Measurements from ENCODE around the gene MAP4K5.
"Not testable (repeated sequence)": the region's sequence is repeated elsewhere in the genome, so short reads cannot be mapped to it uniquely, and the experiment has no call there.

MAP4K5 gene

DNA sequence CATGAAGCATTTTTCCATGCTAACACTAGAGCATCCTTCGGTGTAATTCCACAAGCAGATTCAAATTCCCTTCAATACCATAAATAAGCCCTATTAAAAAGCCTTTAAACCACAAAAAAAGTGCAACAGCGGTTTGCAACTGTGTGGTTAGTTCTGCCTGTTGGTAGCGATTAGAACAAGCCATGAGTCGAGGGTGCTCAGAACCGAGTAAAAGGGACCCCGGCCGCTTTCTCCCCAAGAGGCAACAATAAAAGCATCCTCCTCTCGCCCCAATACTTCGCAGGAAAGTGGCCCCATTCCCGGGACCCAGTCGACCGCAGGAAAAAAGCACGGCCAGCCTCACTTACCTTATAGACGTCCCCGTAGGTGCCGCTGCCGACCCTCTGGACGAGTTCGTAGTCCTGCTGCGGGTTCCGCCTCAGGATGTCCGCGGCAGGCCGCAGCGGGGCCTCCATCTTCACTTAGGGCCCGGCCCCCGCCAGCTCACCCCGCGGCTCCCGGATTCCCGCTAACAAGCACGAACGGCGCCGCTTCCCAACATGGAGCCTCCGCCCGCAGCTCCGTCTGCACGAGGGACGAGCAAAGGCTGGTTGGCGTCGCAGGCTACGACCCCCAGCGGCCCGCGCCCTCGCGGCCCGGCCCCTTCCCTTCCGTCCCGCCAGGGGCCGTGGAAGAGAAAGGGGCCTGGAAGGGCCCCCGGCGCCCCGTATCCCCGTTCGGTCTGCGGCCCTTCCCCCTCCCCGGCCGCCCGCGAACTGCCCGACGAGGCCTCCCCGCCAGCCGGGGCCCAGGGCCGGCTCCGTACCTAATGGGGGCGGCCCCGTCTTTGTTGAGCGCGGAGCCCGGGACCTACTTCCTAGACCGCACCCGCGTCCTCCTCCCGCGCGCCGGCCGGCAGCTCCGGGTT lies 521 bp downstream of the MAP4K5 start:
- DNase-seq: no peak

DNA sequence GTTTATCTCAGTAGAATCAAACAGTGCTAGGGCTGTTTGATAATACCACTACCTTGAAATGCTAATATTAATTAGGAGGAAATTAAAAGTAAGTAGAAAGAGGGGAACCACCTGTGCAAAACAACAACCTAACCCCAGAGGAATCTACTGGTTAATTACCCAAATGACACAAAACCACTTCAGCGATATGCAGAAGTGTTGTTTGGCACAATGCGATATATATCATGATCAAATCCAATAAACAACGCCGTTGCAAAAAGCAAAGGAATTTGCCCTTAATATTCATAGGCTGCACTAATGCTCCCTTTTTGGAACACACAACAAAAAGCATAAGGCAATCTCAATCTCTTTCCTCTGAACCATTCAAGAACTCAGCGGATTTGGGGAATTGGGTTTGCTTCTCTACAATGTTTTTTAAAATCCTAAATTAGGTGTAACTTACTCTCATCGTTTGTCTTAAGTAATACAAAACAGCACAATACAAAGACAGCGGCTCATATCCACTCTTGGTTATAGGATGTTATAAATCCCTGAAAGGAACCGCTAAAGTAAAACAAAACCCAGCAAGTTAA lies 1.5 kb downstream of the MAP4K5 start:
- no peak for DNase-seq

DNA sequence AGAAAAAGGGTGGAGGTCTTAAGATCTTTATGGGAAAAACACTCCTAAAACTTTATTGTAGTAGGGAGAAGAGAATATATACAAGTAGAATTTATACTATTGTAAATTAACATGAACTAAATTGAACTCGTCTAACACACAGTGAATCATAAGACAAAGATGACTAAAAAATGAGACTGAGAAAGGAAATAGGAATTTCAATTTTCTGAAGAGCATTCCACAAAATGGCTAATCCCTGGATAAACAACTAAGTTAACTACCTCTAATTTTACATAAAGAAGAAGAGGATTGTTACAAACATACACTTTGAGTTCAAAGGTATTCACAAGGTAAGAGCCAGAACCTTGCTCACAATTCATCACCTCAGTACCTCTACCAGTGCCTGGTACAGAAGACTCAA lies 2.0 kb downstream of the MAP4K5 start:
- no peak for DNase-seq

GRCh38 chr14:50529288-50530179 lies 2.8 kb downstream of the MAP4K5 start:
- no peak for DNase-seq

DNA sequence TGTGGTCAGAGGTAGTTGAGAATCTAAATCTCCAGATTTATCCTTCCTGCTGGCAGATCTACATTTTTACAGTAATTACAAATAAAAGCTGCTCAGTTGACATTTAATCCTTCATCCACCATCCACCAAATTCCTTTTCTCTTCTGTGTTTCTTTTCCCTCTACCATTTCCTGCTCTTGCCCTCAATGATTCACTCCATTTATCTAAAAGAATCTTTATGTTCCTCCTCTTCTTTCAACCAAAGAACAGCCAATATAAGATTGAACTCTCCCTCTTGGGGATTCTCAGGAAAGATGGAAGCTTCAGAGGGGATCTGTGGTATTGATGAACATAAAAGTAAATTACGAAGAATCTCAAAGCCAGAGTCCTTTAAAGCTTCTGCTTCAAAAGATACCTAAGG lies 4.4 kb downstream of the MAP4K5 start:
- no peak for DNase-seq

DNA sequence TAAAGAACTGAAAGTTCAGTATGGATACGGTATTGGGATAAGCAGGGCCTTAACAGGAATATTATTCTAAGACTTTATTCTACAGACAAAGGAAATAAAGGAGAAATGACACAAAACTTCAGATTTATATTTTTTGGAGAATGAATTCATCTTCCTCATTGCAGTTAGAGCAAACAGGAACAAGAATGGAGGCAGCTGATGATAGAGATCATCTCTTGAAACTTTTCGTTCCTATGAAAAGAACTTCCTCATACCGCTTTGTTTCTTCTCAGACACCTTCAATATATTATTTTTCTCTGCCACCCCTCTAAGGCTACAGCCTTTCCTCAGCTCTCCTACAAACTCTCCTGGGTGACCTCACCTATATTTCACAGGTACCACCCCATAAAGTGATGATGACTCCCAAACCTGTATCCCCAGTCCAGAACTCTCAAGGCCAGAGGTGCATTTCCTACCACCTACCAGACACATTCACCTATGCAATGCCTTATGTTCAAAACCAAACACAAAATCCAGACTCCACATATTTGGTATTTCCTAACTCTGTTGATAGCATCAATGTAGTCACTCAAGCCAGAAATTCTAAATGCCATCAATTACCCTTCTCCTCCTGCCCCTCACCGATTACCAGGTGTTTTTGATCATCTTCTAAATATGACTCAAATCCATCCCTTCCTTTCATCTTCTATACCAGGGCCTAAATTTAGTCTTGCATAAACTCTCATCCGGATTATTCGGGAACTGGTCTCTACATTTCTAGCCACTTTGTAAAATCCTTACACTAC lies 7.4 kb downstream of the MAP4K5 start:
- no peak for DNase-seq

GRCh38 chr14:50524060-50524459 lies 8.3 kb downstream of the MAP4K5 start:
- DNase-seq: no peak

DNA sequence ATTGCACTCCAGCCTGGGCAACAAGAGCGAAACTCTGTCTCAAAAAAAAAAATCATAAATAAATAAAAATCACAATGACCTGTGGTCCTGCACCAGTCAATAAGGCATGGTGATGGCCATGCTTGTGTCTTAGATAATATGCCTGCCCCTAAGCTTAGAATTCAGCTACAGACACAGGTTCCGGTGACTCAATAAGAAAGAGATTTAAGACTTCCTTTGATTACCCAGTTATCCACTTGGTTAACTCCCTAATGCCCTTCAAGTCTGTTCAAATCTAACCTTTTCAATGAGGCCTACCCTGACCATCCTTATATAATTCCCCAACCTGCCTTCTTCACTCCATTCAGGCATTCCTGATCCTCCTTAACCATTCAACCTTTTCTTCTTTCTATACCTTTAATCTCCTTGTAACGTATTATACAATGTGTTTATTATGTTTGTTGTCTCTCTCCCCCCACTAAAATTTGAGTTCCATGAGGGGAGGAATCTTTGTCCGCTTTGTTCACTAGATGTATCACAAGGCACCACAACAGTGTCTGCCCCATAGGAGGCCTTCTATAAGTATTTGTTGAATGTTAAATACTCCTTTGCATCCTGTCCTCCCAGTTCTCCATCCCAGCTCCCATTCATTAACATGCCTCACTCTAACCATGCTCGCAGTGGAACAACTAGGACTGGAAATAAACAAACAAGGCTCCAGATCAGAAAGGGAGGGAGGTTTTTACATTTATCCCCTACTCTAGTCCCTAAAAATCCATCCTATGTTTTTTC lies 8.9 kb downstream of the MAP4K5 start:
- no peak for DNase-seq

GRCh38 chr14:50521912-50522341 lies 10.4 kb downstream of the MAP4K5 start:
- DNase-seq: no peak

DNA sequence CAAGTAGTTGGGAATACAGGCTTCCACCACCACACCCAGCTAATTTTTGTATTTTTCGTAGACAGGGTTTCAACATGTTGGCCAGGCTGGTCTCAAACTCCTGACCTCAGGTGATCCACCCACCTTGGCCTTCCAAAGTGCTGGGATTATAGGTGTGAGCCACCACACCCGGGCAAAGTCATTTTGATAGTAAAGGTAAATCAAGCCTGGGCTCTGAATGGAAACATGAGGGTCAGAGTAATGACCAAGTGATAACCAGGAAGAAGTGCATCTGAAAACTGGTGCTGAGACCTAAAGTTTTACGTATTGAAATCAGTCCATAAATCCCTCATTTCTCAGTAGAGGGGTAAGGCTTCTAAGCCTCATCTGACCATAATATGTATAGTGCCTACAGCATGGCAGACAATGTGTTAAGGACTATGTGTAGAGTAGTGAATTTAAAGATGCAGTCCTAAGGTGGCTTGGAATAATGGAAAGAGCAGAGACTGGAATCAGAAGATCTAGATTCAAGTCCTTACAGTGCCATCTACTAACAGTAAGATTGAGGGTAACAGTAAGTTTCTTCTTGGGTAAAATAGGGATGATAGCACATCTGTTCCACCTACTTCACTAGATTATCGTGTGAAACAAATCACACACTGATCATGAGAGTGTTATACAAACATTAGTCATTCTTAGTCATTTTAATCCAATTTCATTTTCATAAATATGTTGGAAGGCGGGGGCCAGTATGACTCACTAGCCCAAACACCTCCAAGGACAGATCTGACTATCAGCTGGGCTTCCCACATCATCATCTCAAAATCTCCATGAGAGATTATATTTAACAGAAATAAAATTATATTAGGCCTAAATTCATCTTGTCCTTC lies 11.2 kb downstream of the MAP4K5 start:
- no peak for DNase-seq

DNA sequence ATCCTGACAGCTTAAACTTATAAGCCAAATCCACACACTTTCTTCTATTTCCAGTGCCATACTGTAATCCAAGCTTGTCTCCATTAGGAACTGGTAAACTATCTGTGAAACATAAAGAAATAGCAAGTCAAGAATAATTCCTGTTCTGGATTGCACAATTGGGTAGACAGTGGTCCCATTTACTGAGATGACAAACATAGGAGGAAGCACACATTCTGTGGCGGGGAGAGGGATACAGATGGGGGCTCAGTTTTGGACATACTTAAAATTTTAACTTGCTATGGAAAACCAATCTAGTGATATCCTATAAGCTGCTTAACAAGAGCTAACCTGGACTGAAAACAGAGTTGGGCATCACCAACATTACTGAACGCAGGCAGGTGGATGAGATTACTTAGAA lies 16.3 kb downstream of the MAP4K5 start:
- DNase-seq: no peak

GRCh38 chr14:50512463-50512862 lies 19.9 kb downstream of the MAP4K5 start:
- no peak for DNase-seq

DNA sequence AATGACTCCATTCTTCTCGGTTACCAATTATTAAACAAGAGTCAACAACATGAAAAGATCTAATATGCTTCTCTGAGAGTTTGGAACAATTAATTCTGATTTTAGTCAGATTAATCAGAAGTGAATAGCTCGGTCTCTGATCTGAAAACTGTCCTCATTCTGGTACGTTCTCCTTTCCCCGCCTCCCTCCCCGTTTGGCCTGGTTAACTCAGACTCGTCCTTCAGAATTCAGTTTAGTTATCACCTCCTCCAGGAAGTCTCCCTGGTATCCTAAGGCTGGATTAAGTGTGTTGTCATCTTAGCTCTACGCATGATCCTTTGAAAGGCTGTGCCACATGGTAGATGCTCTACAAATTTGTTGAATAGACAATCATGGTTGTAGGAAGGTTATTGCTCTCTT lies 22.2 kb downstream of the MAP4K5 start:
- no peak for DNase-seq

GRCh38 chr14:50507078-50507477 lies 25.3 kb downstream of the MAP4K5 start:
- DNase-seq: not testable (repeated sequence)

GRCh38 chr14:50501642-50502041 lies 30.7 kb downstream of the MAP4K5 start:
- no peak for DNase-seq

DNA sequence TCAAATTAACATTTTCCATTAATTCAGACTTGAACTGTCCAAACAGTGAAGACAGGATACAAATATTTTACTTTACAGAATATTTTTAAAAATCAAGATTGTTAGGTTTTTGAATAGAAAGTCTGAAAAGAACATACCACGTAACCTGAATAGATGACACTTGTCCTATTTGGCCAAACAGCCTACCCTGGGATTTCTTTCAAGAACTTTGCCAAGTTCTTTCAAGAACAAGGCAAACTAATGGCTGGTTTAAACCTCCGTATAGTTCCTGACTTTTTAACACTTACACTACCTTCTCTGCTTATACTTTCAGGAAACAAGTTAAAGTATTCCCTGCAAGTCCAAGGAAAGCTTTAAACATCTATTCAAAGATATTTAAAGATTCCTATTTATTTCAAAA lies 35.0 kb downstream of the MAP4K5 start:
- no peak for DNase-seq

- DNase-seq: no peak
Observed at GRCh38 chr14:50489851-50490250, 42.5 kb downstream of the MAP4K5 start.

DNA sequence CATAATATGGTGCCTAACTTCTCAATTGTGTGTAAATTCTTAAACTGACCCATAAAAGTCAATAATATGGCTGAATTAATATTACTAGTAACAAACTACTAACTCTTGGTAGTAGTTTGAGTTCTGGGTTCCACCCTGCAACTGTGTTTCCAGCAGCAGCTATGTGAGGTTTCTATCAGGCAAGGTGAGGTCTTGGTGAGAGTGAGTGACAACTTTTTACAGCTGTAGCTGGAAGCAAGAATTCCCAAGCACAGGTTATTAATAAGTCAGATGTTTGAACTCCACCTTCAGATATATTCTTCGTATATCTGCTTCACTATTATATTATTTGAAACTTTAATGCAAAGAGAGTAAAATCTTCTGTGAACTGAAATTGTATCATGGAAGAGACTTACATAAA lies 43.8 kb downstream of the MAP4K5 start:
- DNase-seq: no peak

- no peak for DNase-seq
Observed at GRCh38 chr14:50479041-50479440, 53.3 kb downstream of the MAP4K5 start.

DNA sequence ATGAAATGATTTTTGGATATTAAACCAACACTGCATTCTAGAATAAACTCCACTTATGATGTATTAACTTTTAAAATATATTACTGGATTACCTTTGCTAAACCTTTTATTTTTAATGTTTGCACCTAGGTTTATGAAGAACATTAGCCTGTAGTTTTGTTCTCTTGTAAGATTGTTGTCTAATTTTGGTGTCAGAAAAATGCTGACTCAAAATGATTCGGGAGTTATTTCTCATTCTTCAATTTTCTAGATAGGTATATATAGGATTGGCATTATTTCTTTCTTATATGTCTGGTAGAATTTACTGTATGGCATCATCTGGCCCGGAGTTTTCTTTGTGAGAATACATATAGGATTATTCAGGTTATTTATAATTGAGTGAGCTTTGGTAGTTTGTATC lies 54.6 kb downstream of the MAP4K5 start:
- no peak for DNase-seq

- DNase-seq: no peak
Observed at GRCh38 chr14:50476134-50476533, 56.2 kb downstream of the MAP4K5 start.
